H9 (cell line): ENCODE measurements around the gene ZDHHC16. TPM values are rescaled to one million over a fixed set of nuclear protein-coding genes. Genes with fewer than 3 reads are reported as not detected.
A peak's percentile ranks its signal among the peaks of the same experiment; 100 is the strongest.

Source experiments
- DNase-seq: peaks from one replicate; pipeline ENCODE4 v3.0.0-alpha.2; 2017
- H2AFZ ChIP-seq: one replicate; pipeline ENCODE4 v1.6.1; 2013; ENCODE audit warnings: mild to moderate bottlenecking, low read length, control low read depth, moderate library complexity
- H2AK5ac ChIP-seq: 2 replicates; pipeline ENCODE4 v1.6.1; 2013; ENCODE audit warnings: low read length, control low read depth, mixed read lengths; ENCODE audit not compliant: insufficient read length
- H2BK120ac ChIP-seq: one replicate; pipeline ENCODE4 v1.6.1; 2013; ENCODE audit warnings: low read depth, mild to moderate bottlenecking, low read length, control low read depth, inconsistent platforms; ENCODE audit not compliant: poor library complexity, severe bottlenecking
- H2BK12ac ChIP-seq: 2 replicates; pipeline ENCODE4 v1.6.1; 2013; ENCODE audit warnings: low read length, control low read depth, mixed read lengths, low read depth; ENCODE audit not compliant: insufficient read length
- H2BK15ac ChIP-seq: 2 replicates; pipeline ENCODE4 v1.6.1; 2013; ENCODE audit warnings: low read depth, low read length, control low read depth
- H2BK20ac ChIP-seq: one replicate; pipeline ENCODE4 v1.6.1; 2013; ENCODE audit warnings: low read depth, mild to moderate bottlenecking, low read length, control low read depth, inconsistent platforms; ENCODE audit not compliant: poor library complexity, severe bottlenecking
- H2BK5ac ChIP-seq: 2 replicates; pipeline ENCODE4 v1.6.1; 2013; ENCODE audit warnings: low read length, control low read depth, mixed read lengths; ENCODE audit not compliant: insufficient read length
- H3K14ac ChIP-seq: 2 replicates; pipeline ENCODE4 v1.6.1; 2013; ENCODE audit warnings: low read length, control low read depth; ENCODE audit not compliant: insufficient read depth
- H3K18ac ChIP-seq: 2 replicates; pipeline ENCODE4 v1.6.1; 2013; ENCODE audit warnings: low read depth, mild to moderate bottlenecking, mixed read lengths, low read length, control low read depth; ENCODE audit not compliant: insufficient read length
- H3K23ac ChIP-seq: 2 replicates; pipeline ENCODE4 v1.6.1; 2013; ENCODE audit warnings: low read length, control low read depth, mixed read lengths, low read depth; ENCODE audit not compliant: insufficient read length
- H3K23me2 ChIP-seq: 2 replicates; pipeline ENCODE4 v1.6.1; 2013; ENCODE audit warnings: low read depth, mild to moderate bottlenecking, mixed read lengths, low read length, control low read depth; ENCODE audit not compliant: insufficient read length, poor library complexity, severe bottlenecking
- H3K27ac ChIP-seq: 2 replicates; pipeline ENCODE4 v1.5.1; 2013; ENCODE audit warnings: low read length, control low read depth, mixed read lengths, low read depth; ENCODE audit not compliant: insufficient read length
- H3K27me3 ChIP-seq: 2 replicates; pipeline ENCODE4 v1.6.1; 2013; ENCODE audit warnings: low read length, control low read depth, inconsistent platforms; ENCODE audit not compliant: insufficient read depth
- H3K4ac ChIP-seq: 2 replicates; pipeline ENCODE4 v1.6.1; 2013; ENCODE audit warnings: low read depth, mild to moderate bottlenecking, control low read depth, inconsistent platforms, low read length, moderate library complexity
- H3K4me1 ChIP-seq: 2 replicates; pipeline ENCODE4 v1.6.1; 2013; ENCODE audit warnings: low read length, control low read depth, inconsistent platforms; ENCODE audit not compliant: insufficient read depth
- H3K4me2 ChIP-seq: 2 replicates; pipeline ENCODE4 v1.6.1; 2013; ENCODE audit warnings: low read length, control low read depth, mixed read lengths; ENCODE audit not compliant: insufficient read length, insufficient read depth
- H3K56ac ChIP-seq: 2 replicates; pipeline ENCODE4 v1.6.1; 2013; ENCODE audit warnings: low read depth, mild to moderate bottlenecking, mixed read lengths, low read length, control low read depth; ENCODE audit not compliant: insufficient read length
- H3K79me1 ChIP-seq: 2 replicates; pipeline ENCODE4 v1.6.1; 2013; ENCODE audit warnings: low read depth, mild to moderate bottlenecking, moderate library complexity, low read length, control low read depth, inconsistent platforms; ENCODE audit not compliant: insufficient read depth, poor library complexity, severe bottlenecking
- H3K79me2 ChIP-seq: 2 replicates; pipeline ENCODE4 v1.6.1; 2013; ENCODE audit warnings: low read length, control low read depth, inconsistent platforms; ENCODE audit not compliant: insufficient read depth
- H3K9ac ChIP-seq: 2 replicates; pipeline ENCODE4 v1.6.1; 2013; ENCODE audit warnings: low read length, control low read depth, mixed read lengths; ENCODE audit not compliant: insufficient read length; ENCODE audit errors: extremely low read depth
- H3K9me3 ChIP-seq: one replicate; pipeline ENCODE4 v1.6.1; 2013; ENCODE audit warnings: low read depth, low read length, inconsistent platforms; ENCODE audit not compliant: control insufficient read depth
- H3T11ph ChIP-seq: one replicate; pipeline ENCODE4 v1.6.1; 2013; ENCODE audit warnings: mild to moderate bottlenecking, low read length, control low read depth, inconsistent platforms
- H4K20me1 ChIP-seq: one replicate; pipeline ENCODE4 v1.6.1; 2013; ENCODE audit not compliant: control insufficient read depth, insufficient read length, insufficient read depth
- H4K5ac ChIP-seq: 2 replicates; pipeline ENCODE4 v1.6.1; 2013; ENCODE audit warnings: low read depth, mild to moderate bottlenecking, mixed read lengths, low read length, control low read depth; ENCODE audit not compliant: insufficient read length
- H4K8ac ChIP-seq: replicated peaks from 2 replicates; pipeline ENCODE4 v1.6.1; 2013; ENCODE audit warnings: low read length, control low read depth, mixed read lengths, low read depth; ENCODE audit not compliant: insufficient read length
- H4K91ac ChIP-seq: 2 replicates; pipeline ENCODE4 v1.6.1; 2013; ENCODE audit warnings: low read depth, mild to moderate bottlenecking, moderate library complexity, mixed read lengths, low read length, control low read depth; ENCODE audit not compliant: insufficient read length
- H3K27ac Mint-ChIP-seq, 3 experiments: 2 replicates in 2 of 3; 3 replicates in 1 of 3; pipeline ENCODE4 v1.8.0; 2020 to 2021; ENCODE audit warnings: mixed read lengths in 3 of 3, mild to moderate bottlenecking in 1 of 3, moderate library complexity in 1 of 3
- H3K27me3 Mint-ChIP-seq: 2 replicates; pipeline ENCODE4 v1.8.0; 2021; ENCODE audit warnings: low read depth, mild to moderate bottlenecking, moderate library complexity, mixed read lengths
- H3K36me3 Mint-ChIP-seq, 3 experiments: 2 replicates in 2 of 3; 3 replicates in 1 of 3; pipeline ENCODE4 v1.8.0; 2020 to 2021; ENCODE audit warnings: low read depth in 3 of 3, mixed read lengths in 3 of 3; ENCODE audit not compliant: insufficient read depth in 1 of 3
- H3K4me1 Mint-ChIP-seq, 2 experiments: 2 replicates each; pipeline ENCODE4 v1.8.0; 2020; ENCODE audit warnings: mixed read lengths in 2 of 2
- H3K4me3 Mint-ChIP-seq, 2 experiments: 2 replicates in 1 of 2; 3 replicates in 1 of 2; pipeline ENCODE4 v1.8.0; 2020 to 2021; ENCODE audit warnings: mild to moderate bottlenecking in 2 of 2, mixed read lengths in 2 of 2, moderate library complexity in 1 of 2
- H3K9me3 Mint-ChIP-seq, 2 experiments: 2 replicates in 1 of 2; 3 replicates in 1 of 2; pipeline ENCODE4 v1.8.0; 2020; ENCODE audit warnings: mild to moderate bottlenecking in 2 of 2, mixed read lengths in 2 of 2, moderate library complexity in 1 of 2
- CTCF ChIP-seq: fragments of 200-600 bp; sonication (generic); conservative IDR thresholded peaks from 3 replicates; pipeline ENCODE4 v1.8.0; 2021; ENCODE audit warnings: antibody characterized with exemption, mild to moderate bottlenecking
- WGBS: extraction: QIAGEN DNeasy Blood & Tissue Kit; methylation state at CpG from one replicate; pipeline ENCODE4 v1.1.7; 2013; ENCODE audit warnings: missing lambda C conversion rate, low lambda C conversion rate, mixed read lengths; ENCODE audit not compliant: insufficient read length; ENCODE audit errors: extremely low coverage; 5-methylcytosine and 5-hydroxymethylcytosine counted together
- total RNA-seq: library from RNA; stranded (reverse); gene quantifications from 2 replicates; pipeline ENCODE4 v1.2.1, GENCODE V29; 2021

Gene ZDHHC16
- total RNA-seq, 1 experiment from 2014 or later, result 45.4 TPM

- Histone ChIP-seq H3K27me3 (no peaks in the 10 kb centered on the region), H3K9me3 (no peaks in the 10 kb centered on the region), H3K9ac (no peak overlapping the region), H2BK120ac (no peak overlapping the region), H3K79me1 (no peaks in the 10 kb centered on the region), H3K56ac (no peak overlapping the region), H2AK5ac (no peak overlapping the region), H2BK15ac (no peak overlapping the region), H3K4me2 (no peak overlapping the region), H2BK5ac (no peak overlapping the region), H4K20me1 (no peaks in the 10 kb centered on the region), H4K8ac (no peak overlapping the region), H2AFZ (no peak overlapping the region), H3K27ac (no peak overlapping the region), H3K14ac (no peak overlapping the region), H3T11ph (no peak overlapping the region), H3K23me2 (no peaks in the 10 kb centered on the region), H4K91ac (no peak overlapping the region), H3K79me2 (no peaks in the 10 kb centered on the region), H3K23ac (no peak overlapping the region), H3K18ac (no peak overlapping the region), H2BK20ac (no peak overlapping the region), H2BK12ac (no peak overlapping the region), H3K4ac (no peak overlapping the region), H4K5ac (no peak overlapping the region), H3K4me1 (no peaks in the 10 kb centered on the region)
- H3K27ac Mint-ChIP-seq, result peak overlapping the region in 1 of 3 experiments; percentile 50; a peak in 1 of 7 replicates
- H3K9me3 Mint-ChIP-seq, result no peaks in the 10 kb centered on the region
- no peaks in the 10 kb centered on the region for H3K4me1 Mint-ChIP-seq
- H3K36me3 Mint-ChIP-seq, result peaks cover 50 to 94% (median 82%) of the 10 kb centered on the region in 3 experiments
- H3K27me3 Mint-ChIP-seq, result no peaks in the 10 kb centered on the region
- WGBS, result no CpG with 5 or more reads among the region's 7 CpGs
- TF ChIP-seq CTCF, result no peak
- DNase-seq, result no peak
- H3K4me3 Mint-ChIP-seq, result no peak overlapping the region
These were observed 14.0 kb downstream of the ZDHHC16 start for GRCh38 chr10:97459933-97460332.
